Neural cell (in vitro differentiated cells): ENCODE measurements around the gene JAZF1. TPM values are rescaled to one million over a fixed set of nuclear protein-coding genes. Genes with fewer than 3 reads are reported as not detected.

Experiments
- H2AFZ ChIP-seq: fragments of 200-600, 300-800 bp; sonication (generic), shearing (Covaris generic); 2 replicates; pipeline ENCODE4 v1.6.0; 2014; ENCODE audit warnings: low read depth, mild to moderate bottlenecking, antibody characterized with exemption, low read length, moderate library complexity
- H3F3A ChIP-seq: fragments of 200-600 bp; shearing (Covaris generic); 2 replicates; pipeline ENCODE4 v1.6.1; 2016; ENCODE audit warnings: mild to moderate bottlenecking, moderate library complexity, mixed read lengths, antibody characterized with exemption, low read length; ENCODE audit not compliant: insufficient read depth, poor library complexity, severe bottlenecking
- H3K27ac ChIP-seq: fragments of 200-600, 300-800 bp; sonication (generic), shearing (Covaris generic); 2 replicates; pipeline ENCODE4 v1.5.1; 2014; ENCODE audit warnings: mild to moderate bottlenecking, low read length, moderate library complexity
- H3K27me3 ChIP-seq: fragments of 300-800, 200-600 bp; sonication (generic), shearing (Covaris generic); 2 replicates; pipeline ENCODE4 v1.6.0; 2014; ENCODE audit warnings: mild to moderate bottlenecking, low read depth, low read length, moderate library complexity; ENCODE audit not compliant: insufficient read depth
- H3K36me3 ChIP-seq: fragments of 300-800, 200-600 bp; sonication (generic), shearing (Covaris generic); 2 replicates; pipeline ENCODE4 v1.5.1; 2014; ENCODE audit warnings: mild to moderate bottlenecking, antibody characterized with exemption, low read length, moderate library complexity; ENCODE audit not compliant: insufficient read depth
- H3K4me2 ChIP-seq: fragments of 300-800, 200-600 bp; sonication (generic), shearing (Covaris generic); 2 replicates; pipeline ENCODE4 v1.6.0; 2014; ENCODE audit warnings: mild to moderate bottlenecking, low read length
- H3K4me3 ChIP-seq: fragments of 300-800, 200-600 bp; sonication (generic), shearing (Covaris generic); 2 replicates; pipeline ENCODE4 v1.5.1; 2014; ENCODE audit warnings: mild to moderate bottlenecking, low read length, moderate library complexity
- H3K79me2 ChIP-seq: fragments of 200-600 bp; shearing (Covaris generic); replicated peaks from 2 replicates; pipeline ENCODE4 v1.6.0; 2014; ENCODE audit warnings: mild to moderate bottlenecking, low read length, moderate library complexity; ENCODE audit not compliant: insufficient read depth
- H3K9ac ChIP-seq: fragments of 300-800, 200-600 bp; sonication (generic), shearing (Covaris generic); 2 replicates; pipeline ENCODE4 v1.6.1; 2016; ENCODE audit warnings: mild to moderate bottlenecking, low read length, mixed read lengths
- H3K9me2 ChIP-seq: fragments of 200-600 bp; shearing (Covaris generic); 2 replicates; pipeline ENCODE4 v1.6.1; 2016; ENCODE audit warnings: mild to moderate bottlenecking, low read length, mixed read lengths; ENCODE audit not compliant: insufficient read depth
- H3K9me3 ChIP-seq: fragments of 200-600, 300-800 bp; sonication (generic), shearing (Covaris generic); 2 replicates; pipeline ENCODE4 v1.6.1; 2016; ENCODE audit warnings: mild to moderate bottlenecking, mixed run types, low read length, moderate library complexity, mixed read lengths
- H4K20me1 ChIP-seq: fragments of 200-600 bp; shearing (Covaris generic); 2 replicates; pipeline ENCODE4 v1.6.1; 2016; ENCODE audit warnings: mild to moderate bottlenecking, mixed run types; ENCODE audit not compliant: insufficient read depth
- EP300 ChIP-seq: fragments of 450-650 bp; conservative IDR thresholded peaks from 2 replicates; pipeline ENCODE4 v1.6.1; 2014; ENCODE audit warnings: antibody characterized with exemption, mild to moderate bottlenecking, moderate library complexity; ENCODE audit not compliant: poor library complexity, severe bottlenecking
- EZH2 ChIP-seq: fragments of 200-600, 300-800 bp; shearing (Covaris generic), sonication (generic); IDR thresholded peaks from 2 replicates; pipeline ENCODE4 v1.6.1; 2014; ENCODE audit warnings: antibody characterized with exemption, low read length, borderline replicate concordance, mild to moderate bottlenecking; ENCODE audit not compliant: insufficient read depth, poor library complexity, severe bottlenecking
- MXI1 ChIP-seq: fragments of 450-650 bp; conservative IDR thresholded peaks from 2 replicates; pipeline ENCODE4 v1.6.1; 2014; ENCODE audit warnings: antibody characterized with exemption, mild to moderate bottlenecking; ENCODE audit not compliant: poor library complexity, severe bottlenecking
- POLR2AphosphoS5 ChIP-seq: IDR thresholded peaks from 2 replicates; pipeline ENCODE4 v1.6.1; 2012
- RAD21 ChIP-seq: fragments of 450-650 bp; conservative IDR thresholded peaks from 2 replicates; pipeline ENCODE4 v1.6.1; 2014; ENCODE audit warnings: antibody characterized with exemption, mild to moderate bottlenecking, moderate library complexity
- SMC3 ChIP-seq: fragments of 450-650 bp; conservative IDR thresholded peaks from 2 replicates; pipeline ENCODE4 v1.6.1; 2014; ENCODE audit warnings: antibody characterized with exemption, mild to moderate bottlenecking, moderate library complexity; ENCODE audit not compliant: poor library complexity
- TAF1 ChIP-seq: IDR thresholded peaks from 2 replicates; pipeline ENCODE4 v1.6.1; 2012; ENCODE audit warnings: low read depth
- polyA plus RNA-seq: library from polyadenylated mRNA; depleted of rRNA; stranded (reverse); fragments of >200 nt; gene quantifications from 2 replicates; pipeline ENCODE4 v1.2.3, GENCODE V29; 2014
- TF ChIP-seq, protein P1 (sequence below): fragments of 450-650 bp; IDR thresholded peaks from 2 replicates; pipeline ENCODE4 v1.5.1; 2014; ENCODE audit warnings: antibody characterized with exemption, mild to moderate bottlenecking, moderate library complexity; ENCODE audit not compliant: poor library complexity, severe bottlenecking
- TF ChIP-seq, protein P2 (sequence below): IDR thresholded peaks from 2 replicates; pipeline ENCODE4 v1.6.1; 2012; ENCODE audit warnings: borderline replicate concordance

Gene JAZF1
- polyA plus RNA-seq, 1 donor from 2014 or later = 29.5 TPM

- Histone ChIP-seq H3K9me3 (no peaks in the 10 kb centered on the region), H3K36me3 (no peaks in the 10 kb centered on the region), H2AFZ (no peak overlapping the region), H3K27me3 (no peaks in the 10 kb centered on the region), H4K20me1 (no peaks in the 10 kb centered on the region), H3K9ac (no peak overlapping the region), H3F3A (no peaks in the 10 kb centered on the region), H3K4me2 (no peak overlapping the region), H3K27ac (no peak overlapping the region), H3K79me2 (no peaks in the 10 kb centered on the region), H3K9me2 (no peaks in the 10 kb centered on the region), H3K4me3 (no peak overlapping the region)
- TF ChIP-seq EP300 (no peak), EZH2 (no peak), RAD21 (no peak)
Observed at GRCh38 chr7:27998382-27998781, 182.2 kb downstream of the JAZF1 start.

- Histone ChIP-seq H2AFZ (no peak overlapping the region), H3K4me2 (no peak overlapping the region), H3K79me2 (no peaks in the 10 kb centered on the region), H3K9me2 (no peaks in the 10 kb centered on the region), H3F3A (no peaks in the 10 kb centered on the region), H3K4me3 (no peak overlapping the region), H3K36me3 (no peaks in the 10 kb centered on the region), H4K20me1 (no peaks in the 10 kb centered on the region), H3K27ac (no peak overlapping the region), H3K9ac (no peak overlapping the region), H3K9me3 (no peaks in the 10 kb centered on the region), H3K27me3 (no peaks in the 10 kb centered on the region)
- no peak for TF ChIP-seq MXI1
- TF ChIP-seq RAD21 = no peak
- no peak for TF ChIP-seq EZH2
- TF ChIP-seq TAF1 = no peak
- no peak for TF ChIP-seq SMC3
- TF ChIP-seq, protein P1, sequence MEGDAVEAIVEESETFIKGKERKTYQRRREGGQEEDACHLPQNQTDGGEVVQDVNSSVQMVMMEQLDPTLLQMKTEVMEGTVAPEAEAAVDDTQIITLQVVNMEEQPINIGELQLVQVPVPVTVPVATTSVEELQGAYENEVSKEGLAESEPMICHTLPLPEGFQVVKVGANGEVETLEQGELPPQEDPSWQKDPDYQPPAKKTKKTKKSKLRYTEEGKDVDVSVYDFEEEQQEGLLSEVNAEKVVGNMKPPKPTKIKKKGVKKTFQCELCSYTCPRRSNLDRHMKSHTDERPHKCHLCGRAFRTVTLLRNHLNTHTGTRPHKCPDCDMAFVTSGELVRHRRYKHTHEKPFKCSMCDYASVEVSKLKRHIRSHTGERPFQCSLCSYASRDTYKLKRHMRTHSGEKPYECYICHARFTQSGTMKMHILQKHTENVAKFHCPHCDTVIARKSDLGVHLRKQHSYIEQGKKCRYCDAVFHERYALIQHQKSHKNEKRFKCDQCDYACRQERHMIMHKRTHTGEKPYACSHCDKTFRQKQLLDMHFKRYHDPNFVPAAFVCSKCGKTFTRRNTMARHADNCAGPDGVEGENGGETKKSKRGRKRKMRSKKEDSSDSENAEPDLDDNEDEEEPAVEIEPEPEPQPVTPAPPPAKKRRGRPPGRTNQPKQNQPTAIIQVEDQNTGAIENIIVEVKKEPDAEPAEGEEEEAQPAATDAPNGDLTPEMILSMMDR = no peak
- TF ChIP-seq, protein P2, sequence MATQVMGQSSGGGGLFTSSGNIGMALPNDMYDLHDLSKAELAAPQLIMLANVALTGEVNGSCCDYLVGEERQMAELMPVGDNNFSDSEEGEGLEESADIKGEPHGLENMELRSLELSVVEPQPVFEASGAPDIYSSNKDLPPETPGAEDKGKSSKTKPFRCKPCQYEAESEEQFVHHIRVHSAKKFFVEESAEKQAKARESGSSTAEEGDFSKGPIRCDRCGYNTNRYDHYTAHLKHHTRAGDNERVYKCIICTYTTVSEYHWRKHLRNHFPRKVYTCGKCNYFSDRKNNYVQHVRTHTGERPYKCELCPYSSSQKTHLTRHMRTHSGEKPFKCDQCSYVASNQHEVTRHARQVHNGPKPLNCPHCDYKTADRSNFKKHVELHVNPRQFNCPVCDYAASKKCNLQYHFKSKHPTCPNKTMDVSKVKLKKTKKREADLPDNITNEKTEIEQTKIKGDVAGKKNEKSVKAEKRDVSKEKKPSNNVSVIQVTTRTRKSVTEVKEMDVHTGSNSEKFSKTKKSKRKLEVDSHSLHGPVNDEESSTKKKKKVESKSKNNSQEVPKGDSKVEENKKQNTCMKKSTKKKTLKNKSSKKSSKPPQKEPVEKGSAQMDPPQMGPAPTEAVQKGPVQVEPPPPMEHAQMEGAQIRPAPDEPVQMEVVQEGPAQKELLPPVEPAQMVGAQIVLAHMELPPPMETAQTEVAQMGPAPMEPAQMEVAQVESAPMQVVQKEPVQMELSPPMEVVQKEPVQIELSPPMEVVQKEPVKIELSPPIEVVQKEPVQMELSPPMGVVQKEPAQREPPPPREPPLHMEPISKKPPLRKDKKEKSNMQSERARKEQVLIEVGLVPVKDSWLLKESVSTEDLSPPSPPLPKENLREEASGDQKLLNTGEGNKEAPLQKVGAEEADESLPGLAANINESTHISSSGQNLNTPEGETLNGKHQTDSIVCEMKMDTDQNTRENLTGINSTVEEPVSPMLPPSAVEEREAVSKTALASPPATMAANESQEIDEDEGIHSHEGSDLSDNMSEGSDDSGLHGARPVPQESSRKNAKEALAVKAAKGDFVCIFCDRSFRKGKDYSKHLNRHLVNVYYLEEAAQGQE = no peak
- no peak for TF ChIP-seq EP300
- no peak for TF ChIP-seq POLR2AphosphoS5
Observed at GRCh38 chr7:27997188-27997707, 183.3 kb downstream of the JAZF1 start.

DNA sequence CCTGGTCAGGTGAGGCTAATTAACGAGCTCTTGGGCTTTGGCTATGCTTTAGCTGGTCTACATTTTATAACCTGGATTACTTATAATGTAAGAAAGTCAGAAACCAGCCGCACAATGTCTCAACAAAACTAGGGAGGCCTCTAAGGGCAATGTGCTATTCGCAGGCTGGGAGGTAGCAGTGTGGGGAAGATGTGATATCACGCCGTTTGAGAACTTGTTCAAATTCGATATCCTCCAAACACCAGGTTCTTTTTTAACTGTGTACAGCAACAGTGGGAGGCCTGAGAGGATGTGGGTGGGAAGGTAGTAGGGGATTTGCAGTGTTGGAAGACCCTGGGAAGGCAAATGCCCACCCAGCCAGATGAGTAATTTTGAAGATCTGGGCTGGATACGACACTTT, 184.5 kb downstream of the JAZF1 start:
- H3K9me3 ChIP-seq = no peaks in the 10 kb centered on the region
- H3K79me2 ChIP-seq = no peaks in the 10 kb centered on the region
- no peak overlapping the region for H2AFZ ChIP-seq
- H4K20me1 ChIP-seq = no peaks in the 10 kb centered on the region
- H3F3A ChIP-seq = no peaks in the 10 kb centered on the region
- H3K36me3 ChIP-seq = no peaks in the 10 kb centered on the region
- no peaks in the 10 kb centered on the region for H3K27me3 ChIP-seq
- H3K4me2 ChIP-seq = no peak overlapping the region
- no peak overlapping the region for H3K27ac ChIP-seq
- H3K4me3 ChIP-seq = no peak overlapping the region
- TF ChIP-seq, protein P1 = no peak
- TF ChIP-seq, protein P2 = no peak
- no peak for TF ChIP-seq TAF1
- no peaks in the 10 kb centered on the region for H3K9me2 ChIP-seq
- H3K9ac ChIP-seq = no peak overlapping the region
